ENCODE measurements around the gene LMF2.
"Not testable (repeated sequence)": the region's sequence is repeated elsewhere in the genome, so short reads cannot be mapped to it uniquely, and the experiment has no call there.

The LMF2 gene

GRCh38 chr22:50523458-50523805 lies 15.9 kb upstream of the LMF2 start:
- no peak for DNase-seq (ENCODE audit: low read depth)

GRCh38 chr22:50522806-50523438 lies 15.4 kb upstream of the LMF2 start:
- DNase-seq (ENCODE audit: low read depth): no peak

- DNase-seq (ENCODE audit: low read depth): no peak
Measured at GRCh38 chr22:50522208-50522805, 14.8 kb upstream of the LMF2 start.

GRCh38 chr22:50521710-50522109 lies 14.2 kb upstream of the LMF2 start:
- DNase-seq (ENCODE audit: low read depth): no peak

- no peak for DNase-seq (ENCODE audit: low read depth)
Measured at GRCh38 chr22:50520826-50521453, 13.4 kb upstream of the LMF2 start.

- DNase-seq (ENCODE audit: low read depth): not testable (repeated sequence)
Measured at GRCh38 chr22:50520184-50520583, 12.7 kb upstream of the LMF2 start.

GRCh38 chr22:50519151-50519550 lies 11.6 kb upstream of the LMF2 start:
- DNase-seq (ENCODE audit: low read depth): no peak

GRCh38 chr22:50518606-50519005 lies 11.1 kb upstream of the LMF2 start:
- no peak for DNase-seq (ENCODE audit: low read depth)

GRCh38 chr22:50517495-50518260 lies 10.2 kb upstream of the LMF2 start:
- DNase-seq (ENCODE audit: low read depth): no peak

- DNase-seq (ENCODE audit: low read depth): no peak
Measured at GRCh38 chr22:50516891-50517290, 9.4 kb upstream of the LMF2 start.

GRCh38 chr22:50516068-50516467 lies 8.6 kb upstream of the LMF2 start:
- no peak for DNase-seq (ENCODE audit: low read depth)

- DNase-seq (ENCODE audit: low read depth): no peak
Measured at GRCh38 chr22:50513175-50513574, 5.7 kb upstream of the LMF2 start.

- no peak for DNase-seq (ENCODE audit: low read depth)
Measured at GRCh38 chr22:50508897-50509296, 1.4 kb upstream of the LMF2 start.

- DNase-seq (ENCODE audit: low read depth): peak; percentile 98
Measured at GRCh38 chr22:50507991-50508884, 736 bp upstream of the LMF2 start, which contains the start of gene NCAPH2. Gene NCAPH2, plus strand, starts transcription at chr22:50508224. Its CDS starts 114 bp downstream, at chr22:50508338.

GRCh38 chr22:50506611-50507420 lies 686 bp downstream of the LMF2 start:
- no peak for DNase-seq (ENCODE audit: low read depth)

GRCh38 chr22:50505776-50506610 lies 1.5 kb downstream of the LMF2 start:
- no peak for DNase-seq (ENCODE audit: low read depth)

GRCh38 chr22:50505276-50505775 lies 2.2 kb downstream of the LMF2 start:
- DNase-seq (ENCODE audit: low read depth): no peak

- no peak for DNase-seq (ENCODE audit: low read depth)
Measured at GRCh38 chr22:50504369-50505211, 2.9 kb downstream of the LMF2 start.
